LNCaP clone FGC (cell line): Measurements from ENCODE around the gene ZNF625.
"Not testable (repeated sequence)": the region's sequence is repeated elsewhere in the genome, so short reads cannot be mapped to it uniquely, and the experiment has no call there.

Experiments
- DNase-seq: peaks from one replicate; pipeline ENCODE4 v3.0.0-alpha.2; 2011; ENCODE audit warnings: low read depth
- H3K4me3 ChIP-seq: 2 replicates; pipeline ENCODE4 v1.5.1; 2011; ENCODE audit warnings: mild to moderate bottlenecking, low read depth, low read length, control low read depth
- CTCF ChIP-seq: IDR thresholded peaks from 2 replicates; pipeline ENCODE4 v1.5.1; 2012; ENCODE audit warnings: mild to moderate bottlenecking; ENCODE audit not compliant: control insufficient read depth, insufficient read depth; ENCODE audit errors: extremely low read depth

ZNF625 gene

GRCh38 chr19:12111943-12112637 lies 44.4 kb downstream of the ZNF625 start:
- TF ChIP-seq CTCF: no peak
- no peak for DNase-seq
- H3K4me3 ChIP-seq: no peak overlapping the region

- no peak for TF ChIP-seq CTCF
- H3K4me3 ChIP-seq: no peak overlapping the region
- no peak for DNase-seq
These were observed 45.4 kb downstream of the ZNF625 start for GRCh38 chr19:12111176-12111575.

- not testable (repeated sequence) for DNase-seq
These were observed 52.6 kb downstream of the ZNF625 start for GRCh38 chr19:12103909-12104308.

GRCh38 chr19:12098040-12098439 lies 58.5 kb downstream of the ZNF625 start:
- DNase-seq: no peak
- no peak overlapping the region for H3K4me3 ChIP-seq
- no peak for TF ChIP-seq CTCF

More at GRCh38 chr19:12103909-12104308, 52.6 kb downstream of the ZNF625 start:
- H3K4me3 ChIP-seq: not testable (repeated sequence)

- no peak overlapping the region for H3K4me3 ChIP-seq
- no peak for DNase-seq
- no peak for TF ChIP-seq CTCF
These were observed 61.3 kb downstream of the ZNF625 start for GRCh38 chr19:12095111-12095790.
